Measurements from ENCODE around the gene CTU2. TPM values are rescaled to one million over a fixed set of nuclear protein-coding genes. Genes with fewer than 3 reads are reported as not detected.

Gene CTU2
- total and polyA plus RNA-seq, 4 experiments from 2014 or later = 11.5 to 21.1 (median 17.0) TPM

DNA sequence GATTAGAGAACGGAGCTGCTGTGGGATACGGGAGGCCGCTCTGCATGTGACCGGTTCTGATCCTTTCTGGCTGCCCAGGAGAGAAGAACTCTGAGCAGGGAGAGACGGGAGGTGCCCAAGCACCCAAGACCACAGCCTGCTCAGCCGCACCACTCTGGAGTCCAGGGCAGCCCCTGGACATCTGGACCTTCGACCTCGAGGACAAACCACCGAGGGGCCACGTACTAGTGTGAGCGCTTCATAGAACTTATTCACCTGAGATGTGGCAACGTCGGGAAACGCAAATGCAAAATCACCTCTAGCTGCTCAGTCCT is 6.0 kb upstream of the CTU2 start:
- Mint-ChIP-seq H3K36me3 (peaks cover 28 to 48% of the 10 kb centered on the region in 2 donors), H3K27me3 (no peaks in the 10 kb centered on the region), H3K27ac (peak overlapping the region; percentile 97 to 99 (median 98)), H3K9me3 (peaks cover 0 to 2% (median 0%) of the 10 kb centered on the region in 8 donors), H3K4me1 (peaks cover 19 to 72% (median 51%) of the 10 kb centered on the region in 4 donors), H3K4me3 (peak overlapping the region; percentile 93 to 96 (median 96))
- ChIA-PET POLR2A (ENCODE audit: partially characterized antibody) (interaction anchor here (0.9 to 9.3 kb wide), 23 partner anchors 9 to 541 kb away, joined by 3 to 249 read pairs (median 8); partner anchors contain the start of genes APRT, CYBA, IL17C and MVD), CTCF (ENCODE audit: partially characterized antibody) (interaction anchor here (0.6 to 1.9 kb wide), 6 partner anchors 13 to 158 kb away, joined by 3 to 8 read pairs (median 4); no protein-coding TSS in a partner anchor)
- DNase-seq = no peak
- Histone ChIP-seq H3K4me3 (ENCODE audit: low read length in 2 of 2) (peak overlapping the region; percentile 78 to 98), H3K27ac (ENCODE audit: low read depth, low read length) (peak overlapping the region; percentile 85), H3K27me3 (ENCODE audit: insufficient read depth, low read length) (no peaks in the 10 kb centered on the region), H3K9me3 (ENCODE audit: control insufficient read depth in 1 of 2, low read length in 2 of 2) (no peaks in the 10 kb centered on the region), H3K4me1 (ENCODE audit: insufficient read depth, low read length) (peaks cover 84% of the 10 kb centered on the region), H3K36me3 (ENCODE audit: insufficient read depth, low read length) (peaks cover 47% of the 10 kb centered on the region)
- intact Hi-C loops (cut with micrococcal nuclease) = loop anchor here (5.0 kb wide), 3 partner anchors 37 to 243 kb away; partner anchors contain the start of gene IL17C

- Histone ChIP-seq H3K27me3 (ENCODE audit: insufficient read depth, low read length) (no peaks in the 10 kb centered on the region), H3K36me3 (ENCODE audit: insufficient read depth, low read length) (peaks cover 43% of the 10 kb centered on the region), H3K27ac (ENCODE audit: low read depth, low read length) (peak overlapping the region; percentile 85), H3K4me1 (ENCODE audit: insufficient read depth, low read length) (peaks cover 79% of the 10 kb centered on the region), H3K4me3 (ENCODE audit: low read length in 2 of 2) (peak overlapping the region; percentile 78 to 98), H3K9me3 (ENCODE audit: control insufficient read depth in 1 of 2, low read length in 2 of 2) (no peaks in the 10 kb centered on the region)
- CTCF ChIA-PET (ENCODE audit: partially characterized antibody) = interaction anchor here (0.6 to 1.9 kb wide), 10 partner anchors 14 to 158 kb away, joined by 3 to 8 read pairs (median 6); no protein-coding TSS in a partner anchor
- peak; percentile 95 to 99 (median 97) for DNase-seq
- no peaks in the 10 kb centered on the region for H3K27me3 Mint-ChIP-seq
- peaks cover 0 to 2% (median 0%) of the 10 kb centered on the region in 8 donors for H3K9me3 Mint-ChIP-seq
- peaks cover 19 to 74% (median 50%) of the 10 kb centered on the region in 4 donors for H3K4me1 Mint-ChIP-seq
- peak overlapping the region; percentile 93 to 96 (median 96) for H3K4me3 Mint-ChIP-seq
- H3K27ac Mint-ChIP-seq = peak overlapping the region; percentile 97 to 99 (median 98)
- intact Hi-C loops (cut with micrococcal nuclease) = loop anchor here (1.0 to 5.0 kb wide), 11 partner anchors 8 to 539 kb away; partner anchors contain the start of genes CYBA, IL17C, MVD and SNAI3
- H3K36me3 Mint-ChIP-seq = peaks cover 28 to 51% of the 10 kb centered on the region in 2 donors
- POLR2A ChIA-PET (ENCODE audit: partially characterized antibody) = interaction anchor here (0.7 to 9.3 kb wide), 33 partner anchors 8 to 540 kb away, joined by 3 to 249 read pairs (median 5); partner anchors contain the start of genes APRT, CYBA, GALNS and IL17C
Observed at GRCh38 chr16:88700636-88701482, 5.4 kb upstream of the CTU2 start.

GRCh38 chr16:88701581-88702370 is 4.5 kb upstream of the CTU2 start:
- POLR2A ChIA-PET (ENCODE audit: partially characterized antibody) = interaction anchor here (0.9 to 9.3 kb wide), 23 partner anchors 13 to 396 kb away, joined by 3 to 249 read pairs (median 7); partner anchors contain the start of genes APRT, CYBA, GALNS and IL17C
- Histone ChIP-seq H3K27ac (ENCODE audit: low read depth, low read length) (peak overlapping the region; percentile 85), H3K4me1 (ENCODE audit: insufficient read depth, low read length) (peaks cover 81% of the 10 kb centered on the region), H3K36me3 (ENCODE audit: insufficient read depth, low read length) (peaks cover 33% of the 10 kb centered on the region), H3K27me3 (ENCODE audit: insufficient read depth, low read length) (no peaks in the 10 kb centered on the region), H3K9me3 (ENCODE audit: control insufficient read depth in 1 of 2, low read length in 2 of 2) (no peaks in the 10 kb centered on the region), H3K4me3 (ENCODE audit: low read length in 2 of 2) (peak overlapping the region; percentile 73 to 98)
- H3K27ac Mint-ChIP-seq = peak overlapping the region; percentile 97 to 99 (median 98)
- CTCF ChIA-PET (ENCODE audit: partially characterized antibody) = interaction anchor here (0.5 to 1.9 kb wide), 11 partner anchors 9 to 157 kb away, joined by 3 to 8 read pairs (median 4); no protein-coding TSS in a partner anchor
- intact Hi-C loops (cut with micrococcal nuclease) = loop anchor here (1.0 to 5.0 kb wide), 11 partner anchors 8 to 539 kb away; partner anchors contain the start of genes CYBA, IL17C, MVD and SNAI3
- DNase-seq = peak in 2 of 5 donors; percentile 16 to 37
- H3K4me3 Mint-ChIP-seq = peak overlapping the region; percentile 93 to 96 (median 96)
- peaks cover 19 to 75% (median 49%) of the 10 kb centered on the region in 4 donors for H3K4me1 Mint-ChIP-seq
- H3K36me3 Mint-ChIP-seq = peaks cover 26 to 49% of the 10 kb centered on the region in 2 donors
- peaks cover 0 to 2% (median 0%) of the 10 kb centered on the region in 8 donors for H3K9me3 Mint-ChIP-seq
- no peaks in the 10 kb centered on the region for H3K27me3 Mint-ChIP-seq

- peaks cover 85% of the 10 kb centered on the region for H3K4me1 ChIP-seq (ENCODE audit: insufficient read depth, low read length)
- H3K27me3 Mint-ChIP-seq = no peaks in the 10 kb centered on the region
- H3K4me3 Mint-ChIP-seq = peak overlapping the region; percentile 93 to 96 (median 96)
- H3K9me3 ChIP-seq (ENCODE audit: control insufficient read depth in 1 of 2, low read length in 2 of 2) = no peaks in the 10 kb centered on the region
- peaks cover 27 to 81% (median 55%) of the 10 kb centered on the region in 4 donors for H3K4me1 Mint-ChIP-seq
- H3K27ac Mint-ChIP-seq = peak overlapping the region; percentile 97 to 99 (median 98)
- H3K27me3 ChIP-seq (ENCODE audit: insufficient read depth, low read length) = no peaks in the 10 kb centered on the region
- peak overlapping the region; percentile 85 for H3K27ac ChIP-seq (ENCODE audit: low read depth, low read length)
- intact Hi-C loops (cut with micrococcal nuclease) = loop anchor here (5.0 kb wide), 3 partner anchors 35 to 245 kb away; partner anchors contain the start of gene IL17C
- POLR2A ChIA-PET (ENCODE audit: partially characterized antibody) = interaction anchor here (0.7 to 9.3 kb wide), 22 partner anchors 13 to 248 kb away, joined by 3 to 249 read pairs (median 11); partner anchors contain the start of genes APRT, CYBA, GALNS and MVD
- CTCF ChIA-PET (ENCODE audit: partially characterized antibody) = interaction anchor here (0.5 to 2.8 kb wide), 11 partner anchors 10 to 92 kb away, joined by 3 to 21 read pairs (median 5); partner anchors contain the start of gene SNAI3
- H3K4me3 ChIP-seq (ENCODE audit: low read length in 2 of 2) = peak overlapping the region; percentile 33 to 98
- H3K36me3 Mint-ChIP-seq = peaks cover 23 to 46% of the 10 kb centered on the region in 2 donors
- DNase-seq = peak in 2 of 5 donors; percentile 19 to 42
- H3K9me3 Mint-ChIP-seq = peaks cover 0 to 2% (median 0%) of the 10 kb centered on the region in 8 donors
- peaks cover 25% of the 10 kb centered on the region for H3K36me3 ChIP-seq (ENCODE audit: insufficient read depth, low read length)
Observed at GRCh38 chr16:88702371-88703210, 3.7 kb upstream of the CTU2 start.

DNA sequence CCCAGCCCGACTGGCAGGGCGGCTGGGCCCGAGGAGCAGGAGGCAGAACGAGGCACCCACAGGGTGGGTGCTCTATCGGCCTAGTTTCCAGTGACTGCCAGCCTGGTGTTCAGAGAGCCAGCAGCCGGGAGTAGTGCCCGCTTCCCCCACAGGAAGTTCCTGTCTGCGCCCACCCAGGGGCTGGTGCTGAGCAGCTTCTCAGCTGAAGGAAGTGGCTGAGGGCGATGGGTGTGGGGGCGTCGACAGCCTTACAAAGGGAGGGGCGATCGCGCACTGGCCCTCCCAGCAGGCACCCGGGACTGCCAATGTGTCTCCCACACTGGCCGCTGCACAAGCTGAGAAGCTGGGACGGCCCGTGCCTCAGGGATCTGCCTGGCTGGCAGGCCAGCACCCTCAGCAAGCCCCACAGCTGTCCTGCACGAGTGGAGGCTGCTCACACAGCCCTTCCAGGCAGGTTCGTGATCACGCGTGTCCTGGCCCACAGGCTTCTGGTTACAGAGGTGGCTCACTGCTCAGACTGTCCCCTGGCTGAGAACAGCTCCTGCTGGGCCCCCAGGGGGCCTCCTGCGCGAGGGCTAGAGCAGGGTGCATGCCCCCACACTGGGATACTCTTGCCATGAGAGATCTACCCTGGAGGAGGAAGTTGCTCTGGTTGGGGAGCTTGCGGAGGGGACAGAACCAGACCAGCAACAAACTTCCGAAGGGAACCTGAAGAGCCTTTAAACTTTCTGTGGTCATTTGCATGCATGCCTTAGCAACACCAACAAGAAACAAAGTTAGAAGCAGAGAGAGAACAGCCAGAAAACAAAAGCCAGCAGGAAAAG is 2.6 kb upstream of the CTU2 start:
- intact Hi-C loops (cut with micrococcal nuclease) = loop anchor here (5.0 kb wide), 3 partner anchors 34 to 246 kb away; partner anchors contain the start of gene IL17C
- Histone ChIP-seq H3K36me3 (ENCODE audit: insufficient read depth, low read length) (peaks cover 14% of the 10 kb centered on the region), H3K27ac (ENCODE audit: low read depth, low read length) (peak overlapping the region; percentile 85), H3K4me1 (ENCODE audit: insufficient read depth, low read length) (peaks cover 75% of the 10 kb centered on the region), H3K4me3 (ENCODE audit: low read length in 2 of 2) (peak overlapping the region; percentile 95 to 98), H3K9me3 (ENCODE audit: control insufficient read depth in 1 of 2, low read length in 2 of 2) (no peaks in the 10 kb centered on the region), H3K27me3 (ENCODE audit: insufficient read depth, low read length) (no peaks in the 10 kb centered on the region)
- Mint-ChIP-seq H3K27ac (peak overlapping the region; percentile 97 to 99 (median 98)), H3K9me3 (no peaks in the 10 kb centered on the region), H3K4me1 (peaks cover 24 to 74% (median 49%) of the 10 kb centered on the region in 4 donors), H3K27me3 (no peaks in the 10 kb centered on the region), H3K36me3 (peaks cover 14 to 37% of the 10 kb centered on the region in 2 donors), H3K4me3 (peak overlapping the region; percentile 93 to 96 (median 96))
- DNase-seq = peak; percentile 70 to 84 (median 73)
- ChIA-PET CTCF (ENCODE audit: partially characterized antibody) (interaction anchor here (1.1 to 2.8 kb wide), 4 partner anchors 18 to 34 kb away, joined by 3 to 21 read pairs (median 5); partner anchors contain the start of gene SNAI3), POLR2A (ENCODE audit: partially characterized antibody) (interaction anchor here (0.6 to 9.3 kb wide), 19 partner anchors 14 to 937 kb away, joined by 3 to 249 read pairs (median 9); partner anchors contain the start of genes APRT, CYBA, GALNS and MVD)

All from CD4-positive, alpha-beta memory T cell (primary cell).